ENCODE measurements around the gene ROBO1. TPM values are rescaled to one million over a fixed set of nuclear protein-coding genes. Genes with fewer than 3 reads are reported as not detected.

The ROBO1 gene
- total RNA-seq, 1 donor from 2014 or later = 78.0 TPM

- H3K9me3 Mint-ChIP-seq (ENCODE audit: low read depth) = peaks cover 3% of the 10 kb centered on the region
These were observed 860.4 kb downstream of the ROBO1 start for GRCh38 chr3:78907367-78907766.

GRCh38 chr3:78906930-78907329 is 860.9 kb downstream of the ROBO1 start:
- TF ChIP-seq CTCF (IDR thresholded peaks at IDR 0.05; ENCODE audit: unreplicated experiment) = no peak
- no peaks in the 10 kb centered on the region for H3K27me3 Mint-ChIP-seq

More at GRCh38 chr3:78907367-78907766, 860.4 kb downstream of the ROBO1 start:
- Mint-ChIP-seq H3K4me1 (ENCODE audit: low read depth) (peaks cover 5% of the 10 kb centered on the region), H3K4me3 (ENCODE audit: low read depth) (no peak overlapping the region), H3K36me3 (ENCODE audit: insufficient read depth) (no peaks in the 10 kb centered on the region), H3K27me3 (no peaks in the 10 kb centered on the region), H3K27ac (no peak overlapping the region)
- TF ChIP-seq CTCF (IDR thresholded peaks at IDR 0.05; ENCODE audit: unreplicated experiment) = no peak
- no peak for DNase-seq (ENCODE audit: low spot score, unreplicated experiment)

GRCh38 chr3:78906245-78906644 is 861.6 kb downstream of the ROBO1 start:
- no peaks in the 10 kb centered on the region for H3K36me3 Mint-ChIP-seq (ENCODE audit: insufficient read depth)

More at GRCh38 chr3:78906930-78907329, 860.9 kb downstream of the ROBO1 start:
- Mint-ChIP-seq H3K36me3 (ENCODE audit: insufficient read depth) (no peaks in the 10 kb centered on the region), H3K4me1 (ENCODE audit: low read depth) (peaks cover 4% of the 10 kb centered on the region), H3K4me3 (ENCODE audit: low read depth) (no peak overlapping the region), H3K9me3 (ENCODE audit: low read depth) (peaks cover 3% of the 10 kb centered on the region), H3K27ac (no peak overlapping the region)
- no peak for DNase-seq (ENCODE audit: low spot score, unreplicated experiment)

GRCh38 chr3:78905700-78906099 is 862.1 kb downstream of the ROBO1 start:
- no peak overlapping the region for H3K27ac Mint-ChIP-seq
- H3K27me3 Mint-ChIP-seq = no peaks in the 10 kb centered on the region
- peaks cover 3% of the 10 kb centered on the region for H3K9me3 Mint-ChIP-seq (ENCODE audit: low read depth)
- DNase-seq (ENCODE audit: low spot score, unreplicated experiment) = no peak
- no peaks in the 10 kb centered on the region for H3K36me3 Mint-ChIP-seq (ENCODE audit: insufficient read depth)
- H3K4me1 Mint-ChIP-seq (ENCODE audit: low read depth) = no peaks in the 10 kb centered on the region
- no peak overlapping the region for H3K4me3 Mint-ChIP-seq (ENCODE audit: low read depth)
- TF ChIP-seq CTCF (IDR thresholded peaks at IDR 0.05; ENCODE audit: unreplicated experiment) = no peak

More at GRCh38 chr3:78906245-78906644, 861.6 kb downstream of the ROBO1 start:
- Mint-ChIP-seq H3K27ac (no peak overlapping the region), H3K27me3 (no peaks in the 10 kb centered on the region), H3K4me1 (ENCODE audit: low read depth) (no peaks in the 10 kb centered on the region), H3K4me3 (ENCODE audit: low read depth) (no peak overlapping the region), H3K9me3 (ENCODE audit: low read depth) (peaks cover 3% of the 10 kb centered on the region)
- TF ChIP-seq CTCF (IDR thresholded peaks at IDR 0.05; ENCODE audit: unreplicated experiment) = no peak
- no peak for DNase-seq (ENCODE audit: low spot score, unreplicated experiment)

- Mint-ChIP-seq H3K27ac (peak overlapping the region; percentile 45), H3K36me3 (ENCODE audit: insufficient read depth) (no peaks in the 10 kb centered on the region), H3K4me1 (ENCODE audit: low read depth) (peaks cover 6% of the 10 kb centered on the region), H3K9me3 (ENCODE audit: low read depth) (no peaks in the 10 kb centered on the region), H3K27me3 (no peaks in the 10 kb centered on the region), H3K4me3 (ENCODE audit: low read depth) (no peak overlapping the region)
- no peak for TF ChIP-seq CTCF (IDR thresholded peaks at IDR 0.05; ENCODE audit: unreplicated experiment)
- no peak for DNase-seq (ENCODE audit: low spot score, unreplicated experiment)
These were observed 866.3 kb downstream of the ROBO1 start for GRCh38 chr3:78901544-78901943.
